Kidney (tissue), 14 donors: ENCODE results near the gene PGBD4. TPM values are rescaled to one million over a fixed set of nuclear protein-coding genes. Genes with fewer than 3 reads are reported as not detected.

ENCODE experiments used
- DNase-seq, 5 donors: peaks; one replicate each; pipeline ENCODE4 v3.0.0-alpha.2; 2013 to 2020
- FAIRE-seq: peaks from 2 replicates; lab custom pipeline; 2012; peaks lifted over from hg19 to GRCh38; lab: Jason Lieb, UNC
- H3K27ac ChIP-seq, 2 donors: one replicate each; pipeline ENCODE4 v1.7.0; 2013; ENCODE audit warnings: low read depth in 2 of 2, low read length in 2 of 2, inconsistent platforms in 1 of 2
- H3K27me3 ChIP-seq: one replicate; pipeline ENCODE4 v1.7.1; 2013; ENCODE audit warnings: low read length, inconsistent platforms; ENCODE audit not compliant: control insufficient read depth, insufficient read depth
- H3K36me3 ChIP-seq, 3 donors: one replicate each; pipeline versions ENCODE4 v1.7.0 to v1.7.1; 2013; ENCODE audit warnings: low read length in 3 of 3, control low read depth in 1 of 3, inconsistent platforms in 1 of 3; ENCODE audit not compliant: insufficient read depth in 3 of 3, control insufficient read depth in 2 of 3
- H3K4me1 ChIP-seq, 3 donors: one replicate each; pipeline versions ENCODE4 v1.7.0 to v1.7.1; 2013; ENCODE audit warnings: low read length in 3 of 3, inconsistent platforms in 1 of 3, low read depth in 1 of 3; ENCODE audit not compliant: control insufficient read depth in 2 of 3, insufficient read depth in 2 of 3
- H3K4me3 ChIP-seq, 3 donors: one replicate each; pipeline versions ENCODE4 v1.7.0 to v1.8.1; 2013; ENCODE audit warnings: low read length in 3 of 3, control low read depth in 1 of 3, inconsistent platforms in 1 of 3
- H3K9ac ChIP-seq, 3 donors: one replicate each; pipeline versions ENCODE4 v1.7.0 to v1.7.1; 2013; ENCODE audit warnings: low read length in 3 of 3, control low read depth in 1 of 3, inconsistent platforms in 1 of 3
- H3K9me3 ChIP-seq, 3 donors: one replicate each; pipeline versions ENCODE4 v1.7.0 to v1.7.1; 2013; ENCODE audit warnings: low read length in 3 of 3, control low read depth in 1 of 3, inconsistent platforms in 1 of 3; ENCODE audit not compliant: control insufficient read depth in 2 of 3, insufficient read depth in 1 of 3
- CTCF ChIP-seq: IDR thresholded peaks from 3 replicates; pipeline ENCODE4 v1.5.1; 2012; ENCODE audit warnings: mild to moderate bottlenecking, moderate library complexity, borderline replicate concordance; ENCODE audit not compliant: insufficient read depth; ENCODE audit errors: extremely low read depth
- intact Hi-C: fragments of 100-400 bp; cut with DNase I; formaldehyde crosslinking; loops from one replicate; pipeline ENCODE4 v1.11.1; 2022
- polyA plus RNA-seq: library from polyadenylated mRNA; stranded (reverse); fragments of 350-450 nt; fragmentation: Illumina TruSeq; extraction: RNeasy Lipid Tissue Mini Kit (QIAGEN cat#74804); gene quantifications from one replicate; pipeline ENCODE4 v1.2.3, GENCODE V29; 2014; ENCODE audit warnings: low read depth, low replicate concordance; ENCODE audit not compliant: insufficient read depth
- total RNA-seq: library from RNA; stranded (reverse); fragmentation: NEBNext Ultra II Directional; extraction: Animal tissue kit (Norgen Biotek cat#: 25700); gene quantifications from one replicate; pipeline ENCODE4 v1.2.1, GENCODE V29; 2021
- donor health status: control.
- donor health status: control.
- donor health status: control.
- donor health status: control.
- donor health status: control.
- donor health status: DM: yes; HTN: yes; CAD: no.
- donor health status: Normal renal cell carcinoma (clear cell type).

Gene PGBD4
- total and polyA plus RNA-seq, 2 donors from 2014 or later: 0.90 to 1.8 TPM

DNA sequence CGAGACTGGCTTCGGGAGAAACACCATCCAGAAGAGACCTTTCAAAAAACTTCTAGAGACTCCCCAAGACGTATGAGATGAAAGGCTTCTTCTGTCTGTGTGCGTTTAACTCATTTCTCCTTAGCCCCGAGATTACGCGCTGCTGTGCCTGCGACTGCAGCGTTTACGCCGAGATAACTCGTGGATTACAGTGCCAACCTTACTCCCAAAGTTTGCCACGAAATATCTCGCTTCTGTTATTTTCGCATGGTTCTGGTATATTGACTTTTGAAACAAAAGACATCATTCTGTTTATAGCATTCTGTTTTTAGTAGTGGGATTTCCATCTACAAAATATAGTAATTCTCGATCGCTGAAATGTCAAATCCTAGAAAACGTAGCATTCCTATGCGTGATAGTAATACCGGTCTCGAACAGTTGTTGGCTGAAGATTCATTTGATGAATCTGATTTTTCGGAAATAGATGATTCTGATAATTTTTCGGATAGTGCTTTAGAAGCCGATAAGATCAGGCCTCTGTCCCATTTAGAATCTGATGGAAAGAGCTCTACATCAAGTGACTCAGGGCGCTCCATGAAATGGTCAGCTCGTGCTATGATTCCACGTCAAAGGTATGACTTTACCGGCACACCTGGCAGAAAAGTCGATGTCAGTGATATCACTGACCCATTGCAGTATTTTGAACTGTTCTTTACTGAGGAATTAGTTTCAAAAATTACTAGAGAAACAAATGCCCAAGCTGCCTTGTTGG lies 467 bp downstream of the PGBD4 start:
- peaks cover 0 to 11% (median 0%) of the 10 kb centered on the region in 3 donors for H3K4me1 ChIP-seq
- intact Hi-C loops: no loop called here
- no peak for FAIRE-seq
- DNase-seq: no peak
- peak overlapping the region; percentile 84 to 85 for H3K27ac ChIP-seq
- no peaks in the 10 kb centered on the region for H3K27me3 ChIP-seq
- H3K4me3 ChIP-seq: peak overlapping the region; percentile 85 to 99 (median 92)
- H3K9me3 ChIP-seq: no peaks in the 10 kb centered on the region
- peak overlapping the region; percentile 79 to 97 (median 88) for H3K9ac ChIP-seq
- TF ChIP-seq CTCF: peak; percentile 2
- H3K36me3 ChIP-seq: no peaks in the 10 kb centered on the region

GRCh38 chr15:34106423-34106822 lies 4.5 kb downstream of the PGBD4 start:
- H3K9ac ChIP-seq: no peak overlapping the region
- no peak for TF ChIP-seq CTCF
- H3K27ac ChIP-seq: no peak overlapping the region
- H3K36me3 ChIP-seq: no peaks in the 10 kb centered on the region
- peaks cover 0 to 5% (median 0%) of the 10 kb centered on the region in 3 donors for H3K4me1 ChIP-seq
- intact Hi-C loops: no loop called here
- H3K4me3 ChIP-seq: no peak overlapping the region
- DNase-seq (no peak), FAIRE-seq (no peak)
- no peaks in the 10 kb centered on the region for H3K27me3 ChIP-seq
- H3K9me3 ChIP-seq: no peaks in the 10 kb centered on the region

DNA sequence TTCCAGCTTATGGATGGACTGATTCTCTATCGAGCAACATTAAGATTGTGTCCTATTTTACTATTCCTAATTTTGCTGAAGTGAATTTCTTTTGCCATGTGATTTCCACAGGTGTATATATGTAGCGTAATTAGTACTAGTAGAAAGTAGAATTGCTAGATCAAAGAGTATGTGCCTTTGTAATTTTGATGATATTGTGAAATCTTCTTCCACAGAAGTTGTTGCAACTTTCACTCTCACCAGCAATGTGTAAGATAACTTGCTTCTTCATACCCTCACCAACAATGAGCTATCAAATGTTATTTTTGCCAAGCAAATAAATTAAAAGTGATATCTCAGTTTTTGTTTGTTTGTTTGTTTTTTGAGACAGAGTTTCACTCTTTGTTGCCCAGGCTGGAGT lies 5.4 kb downstream of the PGBD4 start:
- intact Hi-C loops: no loop called here
- no peaks in the 10 kb centered on the region for H3K36me3 ChIP-seq
- H3K4me3 ChIP-seq: no peak overlapping the region
- DNase-seq (no peak), FAIRE-seq (no peak)
- no peaks in the 10 kb centered on the region for H3K27me3 ChIP-seq
- H3K4me1 ChIP-seq: peaks cover 0 to 5% (median 0%) of the 10 kb centered on the region in 3 donors
- H3K9ac ChIP-seq: no peak overlapping the region
- H3K27ac ChIP-seq: no peak overlapping the region
- H3K9me3 ChIP-seq: no peaks in the 10 kb centered on the region
- TF ChIP-seq CTCF: no peak
